ENCODE data around the gene PRRC2A.

Gene PRRC2A

DNA sequence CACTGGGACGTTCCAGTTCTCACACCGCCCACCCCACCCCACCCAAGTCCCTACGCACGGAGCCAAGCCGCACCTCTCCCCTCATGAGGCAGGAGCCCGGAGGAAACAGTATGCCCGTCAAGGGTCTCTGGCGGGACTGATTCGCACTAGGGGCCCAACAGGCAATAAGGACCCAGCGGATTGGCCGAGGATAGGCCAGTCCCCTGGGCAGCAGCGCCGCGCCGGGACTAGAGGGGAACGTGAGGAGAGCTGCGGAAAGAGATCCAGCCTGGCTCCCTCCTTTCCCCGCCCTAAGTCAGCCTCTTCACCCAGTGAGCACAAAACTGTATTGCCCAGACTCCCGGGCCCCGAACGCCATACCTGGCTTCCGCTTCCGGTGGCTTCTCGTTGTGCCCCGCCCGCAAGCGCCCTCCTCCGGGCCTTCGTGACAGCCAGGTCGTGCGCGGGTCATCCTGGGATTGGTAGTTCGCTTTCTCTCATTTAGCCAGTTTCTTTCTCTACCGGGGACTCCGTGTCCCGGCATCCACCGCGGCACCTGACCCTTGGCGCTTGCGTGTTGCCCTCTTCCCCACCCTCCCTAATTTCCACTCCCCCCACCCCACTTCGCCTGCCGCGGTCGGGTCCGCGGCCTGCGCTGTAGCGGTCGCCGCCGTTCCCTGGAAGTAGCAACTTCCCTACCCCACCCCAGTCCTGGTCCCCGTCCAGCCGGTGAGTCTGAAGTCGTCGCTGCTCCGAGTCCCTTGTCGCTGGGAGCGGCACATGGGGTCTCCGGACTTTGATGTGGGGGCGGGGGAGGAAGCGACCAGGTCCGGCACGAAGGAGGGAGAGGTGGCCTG is 45.2 kb downstream of the PRRC2A start, which contains the start of gene CSNK2B:
Gene CSNK2B (plus strand): TSS at position 580 of the 836 bp plus-strand sequence. CDS start 752 bp downstream, outside the sequence.
- DNase-seq (ENCODE audit: low read depth in 2 of 2), result peak; percentile 96 to 97

DNA sequence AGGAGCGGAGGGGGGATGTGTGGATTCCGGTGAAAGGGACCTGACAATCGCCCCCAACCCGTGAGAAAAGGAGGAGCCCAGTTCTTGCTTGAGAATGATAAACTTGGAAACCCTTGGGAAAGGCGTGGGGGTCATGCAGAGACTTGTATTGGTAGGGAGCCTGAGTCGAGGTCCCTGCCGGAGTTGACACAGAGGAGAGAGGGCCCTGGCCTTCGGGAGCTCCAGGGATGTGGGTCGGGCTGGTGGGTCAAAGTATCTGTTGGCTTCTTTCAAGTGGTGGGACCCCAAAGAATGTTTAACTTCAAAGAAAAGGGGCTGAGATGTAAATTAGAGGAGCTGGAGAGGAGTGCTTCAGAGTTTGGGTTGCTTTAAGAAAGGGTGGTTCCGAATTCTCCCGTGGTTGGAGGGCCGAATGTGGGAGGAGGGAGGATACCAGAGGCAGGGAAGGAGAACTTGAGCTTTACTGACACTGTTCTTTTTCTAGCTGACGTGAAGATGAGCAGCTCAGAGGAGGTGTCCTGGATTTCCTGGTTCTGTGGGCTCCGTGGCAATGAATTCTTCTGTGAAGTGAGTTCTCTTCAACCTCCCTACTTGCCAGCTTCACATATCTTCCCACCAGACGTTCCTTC is 45.9 kb downstream of the PRRC2A start:
- DNase-seq (ENCODE audit: low read depth in 2 of 2), result no peak

DNA sequence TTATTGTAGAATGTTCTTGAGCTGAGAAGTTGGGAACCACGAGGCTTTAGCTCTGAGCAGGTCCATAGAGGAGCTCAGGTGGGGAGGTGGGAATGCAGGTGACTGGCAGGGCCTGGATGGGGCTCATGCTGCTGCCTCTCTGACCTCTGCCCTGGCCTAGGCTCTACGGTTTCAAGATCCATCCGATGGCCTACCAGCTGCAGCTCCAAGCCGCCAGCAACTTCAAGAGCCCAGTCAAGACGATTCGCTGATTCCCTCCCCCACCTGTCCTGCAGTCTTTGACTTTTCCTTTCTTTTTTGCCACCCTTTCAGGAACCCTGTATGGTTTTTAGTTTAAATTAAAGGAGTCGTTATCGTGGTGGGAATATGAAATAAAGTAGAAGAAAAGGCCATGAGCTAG is 49.2 kb downstream of the PRRC2A start, which contains the start of gene LY6G5B:
Gene LY6G5B (plus strand): TSS at position 301 of the 400 bp plus-strand sequence. CDS start 975 bp downstream, outside the sequence.
- no peak for DNase-seq (ENCODE audit: low read depth in 2 of 2)

DNA sequence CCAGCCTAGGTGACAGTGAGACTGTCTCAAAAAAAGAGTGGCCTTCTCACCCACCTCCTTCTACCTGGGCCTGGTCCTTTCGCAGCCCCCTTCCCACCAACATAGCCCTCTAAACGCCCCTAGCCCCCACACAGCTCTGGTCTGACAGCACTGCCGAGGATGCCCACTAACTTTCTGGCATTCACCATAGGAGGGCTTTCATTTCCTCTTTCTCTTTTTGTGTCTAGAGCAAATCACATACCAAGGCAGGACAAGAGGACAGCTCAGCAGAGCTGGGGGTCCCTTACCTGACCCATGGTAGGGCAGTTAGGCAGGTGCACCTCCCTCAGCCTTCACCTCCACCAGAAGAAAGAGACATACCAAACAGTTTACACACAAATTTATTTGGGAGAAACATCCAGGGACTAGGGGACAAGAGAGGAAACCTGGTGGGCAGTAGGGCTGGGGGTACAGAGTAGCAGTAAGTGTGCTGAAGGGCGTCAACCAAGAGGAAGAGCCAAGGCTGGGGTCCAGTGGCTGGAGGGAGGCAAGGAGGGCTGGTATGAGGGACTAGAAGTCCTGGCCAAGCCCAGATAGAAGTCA is 55.9 kb downstream of the PRRC2A start:
- DNase-seq (ENCODE audit: low read depth in 2 of 2), result no peak

DNA sequence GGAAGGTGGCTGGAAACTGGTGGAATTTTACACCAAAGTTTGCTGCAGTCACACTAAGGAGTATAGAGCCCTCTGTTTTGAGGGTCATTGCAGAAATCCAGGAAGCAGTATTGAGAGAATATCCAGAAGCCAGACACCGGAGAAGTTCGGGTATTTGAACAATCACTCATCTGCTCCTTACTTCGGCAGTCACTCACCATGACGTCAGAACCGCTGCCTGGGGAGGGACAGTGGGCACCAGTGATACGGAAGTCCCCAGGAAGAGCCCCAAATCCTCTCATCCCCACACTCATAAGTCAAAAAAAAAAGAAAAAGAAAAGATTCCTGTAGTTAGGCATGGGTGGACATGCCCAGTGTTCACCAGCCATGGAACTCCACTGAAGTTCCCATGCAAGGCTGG is 56.4 kb downstream of the PRRC2A start:
- DNase-seq (ENCODE audit: low read depth in 2 of 2), result no peak

DNA sequence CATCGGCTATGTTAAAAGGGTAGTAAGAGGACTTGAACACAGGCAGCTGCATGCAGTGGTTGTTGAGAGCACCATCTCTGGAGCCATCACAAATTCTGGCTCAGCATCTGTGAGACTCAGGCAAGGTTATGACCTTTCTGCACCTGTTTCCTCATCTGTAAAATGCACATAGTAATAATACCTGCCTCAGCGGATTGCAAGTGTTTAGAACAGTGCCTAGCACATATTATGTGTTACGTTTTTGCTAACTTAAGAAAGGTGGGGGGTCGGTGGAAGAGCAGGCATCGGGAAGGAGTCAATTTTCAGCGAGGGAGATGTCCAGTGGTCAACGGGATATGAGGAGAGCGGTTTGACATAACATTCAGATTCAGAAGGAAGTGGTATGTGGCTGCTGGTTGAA is 57.4 kb downstream of the PRRC2A start:
- no peak for DNase-seq (ENCODE audit: low read depth in 2 of 2)

DNA sequence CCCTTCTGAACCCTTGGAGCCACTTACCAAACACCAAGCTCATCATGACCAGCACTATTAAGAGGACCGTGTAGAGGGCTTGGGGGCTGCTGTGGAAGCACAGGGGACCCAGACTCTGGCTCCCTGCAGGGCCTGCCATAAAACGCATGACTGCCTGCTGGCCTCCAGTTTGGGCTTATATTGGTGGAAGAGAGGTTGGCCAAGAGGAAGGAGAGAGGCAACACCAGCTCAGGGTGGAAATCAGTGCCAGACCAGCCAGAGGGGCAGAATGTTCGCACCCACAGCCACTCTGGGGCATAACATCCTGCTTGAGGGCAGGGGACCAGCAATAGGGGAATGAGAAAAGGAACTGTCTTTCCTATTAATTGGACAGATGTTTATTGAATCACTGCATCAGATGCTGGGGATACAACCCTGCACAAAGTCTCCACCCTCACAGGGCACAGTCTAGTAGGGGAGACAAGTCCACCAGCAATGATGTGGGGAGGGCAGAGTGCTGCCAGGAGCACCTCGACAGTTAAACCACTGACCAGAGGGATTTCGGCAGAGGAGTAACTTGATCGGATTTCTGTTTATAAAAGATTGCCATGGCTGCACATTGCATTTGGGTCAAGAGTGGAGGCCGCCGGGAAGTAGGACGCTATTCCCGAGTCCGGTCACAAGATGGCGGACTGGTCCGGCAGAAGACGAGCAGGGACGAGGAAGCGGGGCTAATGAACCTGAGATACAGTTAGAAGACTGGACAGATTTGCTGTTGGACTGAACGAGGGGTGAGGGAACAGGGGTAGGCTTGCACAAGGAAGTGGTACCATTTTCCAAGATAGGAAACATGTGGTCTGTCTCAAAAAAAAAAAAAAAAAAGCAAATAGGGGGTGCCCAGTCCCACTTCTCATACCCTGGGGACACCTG is 60.0 kb downstream of the PRRC2A start, which contains the start of gene LY6G5C:
Gene LY6G5C (minus strand): TSS at position 842 of the 909 bp plus-strand sequence. CDS start 694 bp downstream, at position 148.
- peak in 1 of 2 experiments; percentile 50 for DNase-seq (ENCODE audit: low read depth in 2 of 2)

DNA sequence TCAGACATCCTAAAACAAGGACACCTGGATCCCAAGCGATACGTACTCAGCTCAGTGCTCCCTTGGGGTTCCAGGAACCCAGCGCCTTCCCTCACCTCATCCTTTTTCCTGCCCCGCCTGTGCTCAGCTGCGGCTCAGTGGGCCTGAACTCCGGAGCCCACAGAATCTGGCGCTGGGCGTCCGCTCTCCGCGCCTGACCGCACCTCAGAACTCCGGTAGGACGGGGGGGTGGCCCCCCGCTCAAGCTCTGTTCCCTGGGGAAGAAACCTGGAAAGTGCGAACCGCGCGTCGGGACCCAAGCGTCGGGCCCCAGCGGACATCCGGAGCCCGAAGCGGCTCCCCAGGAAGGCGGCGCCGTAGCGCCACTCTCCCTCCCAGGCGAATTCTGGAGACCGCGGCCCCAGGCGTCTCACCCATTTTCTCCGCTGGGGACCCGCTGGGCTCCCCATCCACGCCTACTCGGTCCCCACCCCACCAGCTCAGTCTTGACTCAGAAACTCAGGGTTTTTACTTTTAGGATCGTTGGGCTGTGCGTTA is 60.7 kb downstream of the PRRC2A start:
- peak in 1 of 2 experiments; percentile 39 for DNase-seq (ENCODE audit: low read depth in 2 of 2)

DNA sequence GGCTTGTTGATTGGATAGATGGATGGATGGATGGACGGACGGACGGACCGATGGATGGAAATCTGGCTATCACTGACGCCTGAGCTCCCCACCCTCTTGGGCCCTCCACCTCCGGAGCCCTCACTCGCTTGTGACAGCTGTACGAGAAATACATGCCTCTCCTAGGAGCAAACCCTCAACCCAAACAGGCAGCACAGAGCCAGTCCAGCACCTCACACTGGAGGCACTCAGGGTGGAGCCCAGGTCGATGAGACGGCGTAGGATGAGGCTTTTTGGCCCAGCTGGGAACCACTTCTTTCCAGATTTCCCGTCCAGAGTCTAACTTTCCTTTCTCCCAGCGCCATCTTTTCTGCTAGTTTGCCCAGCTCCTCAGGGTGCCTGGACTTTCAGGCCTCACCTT is 63.1 kb downstream of the PRRC2A start:
- DNase-seq (ENCODE audit: low read depth in 2 of 2), result no peak

DNA sequence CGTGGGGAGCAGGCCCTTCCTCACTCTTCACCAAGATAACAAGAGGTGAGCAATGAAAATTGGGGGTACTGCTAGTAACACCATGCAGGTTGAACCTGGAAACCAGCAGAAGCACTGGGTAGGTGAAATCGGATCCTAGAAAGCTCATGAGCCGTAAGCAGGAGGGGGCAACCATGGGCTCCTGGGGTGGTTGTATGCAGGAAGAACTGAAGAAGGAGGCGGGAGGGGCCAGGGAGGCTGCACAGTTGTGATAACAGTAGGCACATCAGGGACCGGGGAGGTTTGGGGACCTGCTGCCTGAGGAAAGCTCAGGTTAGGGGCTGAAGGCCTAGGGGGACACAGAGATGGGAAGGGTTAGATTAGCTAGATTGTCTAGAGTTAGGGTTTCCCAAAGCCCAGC is 66.0 kb downstream of the PRRC2A start:
- no peak for DNase-seq (ENCODE audit: low read depth in 2 of 2)

DNA sequence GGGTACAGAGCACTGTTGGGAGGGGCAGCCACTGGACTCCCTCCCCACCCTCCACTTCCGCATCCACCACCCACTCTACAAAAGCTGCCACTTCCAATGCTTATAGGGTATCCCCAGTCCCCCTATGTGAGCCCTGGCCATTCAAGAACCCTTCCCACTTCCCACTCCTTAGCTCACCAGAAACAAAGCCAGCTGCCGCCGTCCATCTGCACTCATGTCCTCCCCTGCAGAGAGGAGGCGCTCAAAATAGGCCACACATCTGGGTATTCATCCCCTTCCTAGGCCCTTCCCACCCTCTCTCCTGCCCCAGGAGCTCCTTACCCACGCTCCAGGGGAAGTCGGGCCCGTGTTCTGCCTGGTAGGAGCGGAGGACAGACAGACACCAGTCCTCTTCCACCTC is 66.8 kb downstream of the PRRC2A start:
- DNase-seq (ENCODE audit: low read depth in 2 of 2), result no peak

All from stimulated activated CD4-positive, alpha-beta T cell treated with anti-CD3 and anti-CD28 coated beads, Interleukin-12 subunit alpha, Interleukin-12 subunit beta, amount 100 ng/mL, for 24 hours (primary cell).